CD4-positive, alpha-beta T cell treated with Interleukin-17A for 1 hour (primary cell): ENCODE measurements around the gene EPHA4.

Experiments used
- DNase-seq: peaks from one replicate; pipeline ENCODE4 v3.0.0-alpha.2; 2020

The EPHA4 gene

GRCh38 chr2:221431477-221431876, 140.6 kb downstream of the EPHA4 start:
- no peak for DNase-seq

- no peak for DNase-seq
Measured at GRCh38 chr2:221429741-221430491, 142.2 kb downstream of the EPHA4 start.

GRCh38 chr2:221428896-221429295, 143.2 kb downstream of the EPHA4 start:
- DNase-seq = no peak

DNA sequence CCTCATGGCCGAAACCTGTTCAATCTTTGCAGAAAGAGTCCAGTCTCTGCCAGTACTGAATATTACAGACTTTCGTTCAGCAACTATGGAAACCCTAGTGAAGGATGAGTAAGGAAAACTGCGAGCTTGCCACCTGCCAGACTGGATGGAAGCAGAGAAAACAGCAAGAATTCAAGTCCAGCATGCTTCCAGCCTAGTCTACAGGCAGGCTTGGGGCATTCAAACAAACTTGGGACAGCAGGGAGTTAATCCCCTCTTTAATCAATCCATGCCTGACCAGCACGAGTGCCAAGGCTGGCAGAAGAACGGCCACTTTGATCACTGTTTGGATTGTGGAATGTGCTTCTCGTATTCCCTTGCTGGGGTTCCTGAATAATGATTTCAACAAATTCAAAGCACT, 145.2 kb downstream of the EPHA4 start:
- no peak for DNase-seq

DNA sequence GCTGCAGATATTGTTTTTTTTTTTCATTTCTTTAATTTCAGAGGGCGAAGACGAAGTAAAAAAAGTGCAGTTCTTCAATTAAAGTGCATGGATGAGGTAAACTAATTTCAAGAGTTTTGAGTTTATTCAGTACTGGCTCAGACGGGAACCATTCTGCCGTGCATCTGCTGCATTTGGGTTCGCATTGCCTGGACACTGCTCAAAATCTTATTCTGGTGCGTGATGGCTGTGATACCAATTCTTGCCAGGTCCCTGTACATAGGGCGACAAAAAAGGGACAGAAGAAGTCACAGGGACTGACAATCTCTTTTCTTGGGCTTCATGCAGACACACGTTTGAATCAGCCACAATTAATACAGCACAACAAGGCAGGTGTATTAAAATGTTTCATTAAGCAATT, 146.2 kb downstream of the EPHA4 start:
- no peak for DNase-seq

DNA sequence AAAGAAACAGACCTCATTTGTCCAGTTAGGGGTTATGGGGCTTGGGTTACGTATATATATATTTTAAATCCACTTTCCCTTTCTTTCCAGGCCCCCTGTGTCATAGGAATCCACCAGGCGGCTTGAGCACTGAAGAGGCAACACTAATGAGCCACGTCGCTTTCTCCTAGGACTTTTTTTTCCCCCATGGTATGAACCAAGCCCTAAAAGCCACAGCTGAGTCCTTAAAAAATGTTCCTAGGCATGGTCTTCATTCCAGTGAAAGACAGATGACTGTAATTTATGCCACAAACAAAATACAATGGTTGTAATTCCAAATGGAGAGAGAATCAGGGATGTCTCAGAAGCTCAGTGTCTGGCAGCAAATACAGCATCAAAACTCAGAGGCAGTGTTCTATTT, 146.8 kb downstream of the EPHA4 start:
- DNase-seq = no peak

DNA sequence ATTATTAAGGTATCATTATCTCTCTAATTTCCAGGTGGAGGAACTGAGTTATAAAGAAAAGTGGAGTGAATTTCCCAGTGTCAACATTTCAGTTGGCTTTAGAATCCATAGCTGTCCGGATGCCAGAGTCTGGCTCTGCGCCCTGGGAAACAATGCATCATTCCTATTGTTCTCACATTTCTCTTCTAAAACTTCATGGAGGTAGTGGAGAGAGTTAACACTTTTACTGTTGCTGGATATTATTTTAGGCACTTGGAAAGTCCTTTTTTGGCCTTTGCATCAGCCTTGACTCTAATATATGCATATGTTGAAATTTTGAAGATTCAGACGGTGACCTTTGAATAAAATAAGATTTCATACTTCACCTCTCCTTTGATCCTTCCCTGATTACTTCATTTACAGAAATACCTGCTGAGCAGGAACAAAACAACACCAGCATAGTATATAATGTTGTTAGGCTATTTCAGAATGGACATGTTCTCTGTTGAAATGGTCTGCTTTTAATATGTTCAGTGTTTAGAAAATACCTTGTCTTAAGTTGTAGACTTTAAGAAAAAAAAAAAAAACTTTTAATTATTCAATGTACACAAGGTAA, 148.8 kb downstream of the EPHA4 start:
- no peak for DNase-seq

- no peak for DNase-seq
Measured at GRCh38 chr2:221422516-221423209, 149.4 kb downstream of the EPHA4 start.

- DNase-seq = peak; percentile 16
Measured at GRCh38 chr2:221420245-221420644, 151.9 kb downstream of the EPHA4 start.

- no peak for DNase-seq
Measured at GRCh38 chr2:221415789-221416188, 156.3 kb downstream of the EPHA4 start.

- DNase-seq = no peak
Measured at GRCh38 chr2:221412978-221413377, 159.1 kb downstream of the EPHA4 start.

- no peak for DNase-seq
Measured at GRCh38 chr2:221410487-221410886, 161.6 kb downstream of the EPHA4 start.

GRCh38 chr2:221407765-221408164, 164.3 kb downstream of the EPHA4 start:
- DNase-seq = no peak

DNA sequence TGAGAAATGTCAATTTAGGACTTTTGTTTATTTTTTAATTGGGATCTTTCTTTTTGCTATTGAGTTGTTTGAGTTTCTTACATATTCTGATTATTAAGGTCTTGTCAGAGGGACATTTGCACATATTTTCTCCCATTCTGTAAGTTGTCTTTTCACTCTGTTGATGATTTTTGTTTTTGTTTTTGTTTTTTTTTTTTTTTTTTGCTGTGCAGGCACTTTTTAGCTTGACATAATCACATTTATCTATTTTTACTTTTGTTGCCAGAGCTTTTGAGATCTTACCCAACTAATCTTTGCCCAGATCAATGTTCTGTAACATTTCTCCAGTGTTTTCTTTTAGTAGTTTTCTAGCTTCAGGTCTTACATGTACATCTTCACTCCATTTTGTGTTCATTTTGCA, 166.6 kb downstream of the EPHA4 start:
- DNase-seq = no peak

DNA sequence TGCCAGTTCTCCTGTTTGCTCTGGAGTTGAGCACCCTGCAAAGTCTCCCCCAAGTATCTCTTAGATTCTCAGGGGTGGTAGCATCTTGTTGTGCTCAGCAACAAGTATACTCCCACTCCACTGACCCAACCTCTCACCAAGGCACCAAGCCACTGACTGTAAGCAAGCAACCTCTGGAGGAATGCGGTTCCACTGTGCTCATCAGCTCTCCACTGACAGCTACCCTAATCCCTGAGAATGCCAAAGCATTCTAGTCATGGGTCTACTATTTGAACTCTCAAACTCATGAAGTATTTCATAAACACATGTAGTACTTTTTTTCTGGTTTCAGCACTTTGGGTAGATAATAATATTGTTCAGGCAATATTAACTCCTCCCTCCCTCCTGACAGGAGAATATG, 170.0 kb downstream of the EPHA4 start:
- no peak for DNase-seq

DNA sequence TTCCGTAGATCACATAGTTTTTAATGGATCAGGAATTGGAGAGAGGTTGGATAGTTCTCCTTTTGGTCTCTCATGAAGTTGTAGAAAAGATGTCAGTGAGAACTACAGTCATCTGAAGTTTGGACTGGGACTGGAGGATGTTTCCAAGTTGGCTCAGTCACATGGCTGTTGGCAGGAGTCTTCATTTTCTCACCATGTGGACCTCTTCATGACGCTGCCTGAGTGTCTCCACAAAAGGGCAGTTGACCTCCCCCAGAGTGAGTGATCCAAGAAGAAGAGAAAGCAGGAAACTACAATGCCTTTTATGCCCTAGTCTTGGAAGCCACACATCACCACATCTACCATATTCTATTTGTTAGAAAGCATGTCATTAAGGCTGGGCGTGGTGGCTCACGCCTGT, 171.7 kb downstream of the EPHA4 start:
- no peak for DNase-seq

GRCh38 chr2:221399183-221399582, 172.9 kb downstream of the EPHA4 start:
- no peak for DNase-seq

DNA sequence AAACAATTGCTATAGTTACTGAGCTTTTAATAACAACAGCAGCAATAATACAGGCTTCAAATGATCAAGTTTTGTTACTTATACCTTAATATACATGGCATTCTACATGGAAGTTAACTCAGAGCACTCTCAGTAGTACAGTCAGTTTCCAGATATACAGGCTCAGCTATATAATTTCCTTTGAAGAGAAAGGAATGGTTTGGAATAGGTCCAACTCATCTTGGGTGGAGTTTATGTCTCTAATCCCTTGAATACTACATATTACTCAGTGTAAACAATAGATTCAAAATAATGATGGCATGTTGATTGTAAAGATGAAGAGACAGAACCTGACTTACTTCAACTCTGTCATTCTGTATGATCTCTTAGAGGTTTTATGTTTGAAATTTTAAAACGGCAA, 174.9 kb downstream of the EPHA4 start:
- no peak for DNase-seq

- no peak for DNase-seq
Measured at GRCh38 chr2:221392228-221392881, 179.7 kb downstream of the EPHA4 start.

DNA sequence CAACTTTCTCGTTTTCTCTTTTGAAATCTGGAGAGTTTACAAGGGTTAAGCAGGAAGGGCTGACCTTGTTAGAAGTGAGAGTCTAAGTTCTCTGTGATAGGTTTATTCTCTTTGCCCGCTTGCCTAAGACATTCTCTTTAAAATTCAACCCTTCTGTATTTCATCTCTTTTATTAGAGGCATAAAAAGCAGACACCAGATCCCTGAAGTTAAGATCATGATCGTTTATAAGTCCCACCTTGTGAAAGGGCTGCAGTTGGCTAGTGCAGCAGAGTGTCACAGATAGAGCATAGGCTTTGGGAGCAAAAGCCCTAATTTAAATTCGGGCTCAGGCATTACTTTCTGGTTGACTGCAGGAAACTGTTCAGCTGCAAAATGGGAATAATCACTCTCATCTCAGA, 181.2 kb downstream of the EPHA4 start:
- no peak for DNase-seq

GRCh38 chr2:221389904-221390303, 182.2 kb downstream of the EPHA4 start:
- no peak for DNase-seq

DNA sequence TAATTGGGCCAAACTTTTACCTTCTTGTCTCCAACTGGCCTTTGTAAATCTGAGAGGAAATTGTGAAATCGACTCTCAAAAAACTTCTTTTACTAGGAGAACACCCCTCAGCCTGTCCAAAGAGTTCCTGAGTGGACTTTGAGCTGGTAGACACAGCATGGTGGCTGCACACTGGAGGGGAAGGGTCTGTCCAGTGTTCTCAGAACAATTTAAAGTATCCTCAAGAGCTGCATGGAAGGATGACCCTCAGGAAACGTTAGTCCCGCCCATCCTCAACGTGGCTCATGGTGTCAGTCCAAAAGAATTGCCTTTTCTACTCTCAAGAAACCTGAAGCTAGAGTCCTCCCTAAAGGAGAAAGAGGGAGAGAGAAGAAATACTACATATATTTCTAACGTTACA, 182.7 kb downstream of the EPHA4 start:
- DNase-seq = no peak

GRCh38 chr2:221388891-221389290, 183.2 kb downstream of the EPHA4 start:
- no peak for DNase-seq

GRCh38 chr2:221385716-221386115, 186.4 kb downstream of the EPHA4 start:
- no peak for DNase-seq
